ENCODE results near the gene SRSF9.

DNA sequence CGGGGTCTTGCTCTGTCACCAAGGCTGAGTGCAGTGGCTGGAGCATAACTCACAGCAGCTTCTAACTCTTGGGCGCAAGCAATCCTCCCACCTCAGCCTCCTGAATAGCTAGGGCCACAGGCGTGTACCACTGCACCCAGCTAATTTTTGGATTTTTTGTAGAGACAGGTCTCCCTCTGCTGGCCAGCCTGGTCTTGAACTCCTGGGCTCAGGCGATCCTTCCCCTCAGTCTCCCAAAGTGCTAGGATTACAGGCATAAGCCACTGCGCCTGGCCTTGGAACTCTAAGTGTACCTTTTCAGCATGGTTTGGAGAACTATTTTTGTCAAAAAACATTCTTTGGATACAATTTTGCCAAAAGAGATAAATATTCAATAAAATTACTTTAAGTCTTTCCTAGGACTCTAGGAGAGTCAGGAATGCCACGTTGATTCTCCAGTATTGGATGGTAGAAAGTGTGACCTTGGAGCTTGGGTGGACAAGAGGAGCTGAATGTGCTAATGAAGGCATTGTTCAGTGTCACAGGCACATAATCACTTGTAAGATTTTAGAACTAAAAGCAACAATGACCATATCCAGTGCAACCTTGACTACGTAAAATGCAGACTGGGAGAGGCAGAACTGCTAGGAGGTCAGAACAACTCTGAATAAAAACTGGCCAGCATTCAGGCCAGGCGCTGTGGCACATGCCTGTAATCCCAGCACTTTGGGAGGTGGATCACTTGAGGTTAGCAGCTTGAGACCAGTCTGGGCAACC lies 2.8 kb downstream of the SRSF9 start:
- TF ChIP-seq GATA3 (IDR thresholded peaks at IDR 0.05; ENCODE audit: low read depth, low read length) (no peak), GATA2 (IDR thresholded peaks at IDR 0.05; ENCODE audit: low read depth, low read length) (no peak)

All from SH-SY5Y (cell line).